ENCODE data around the gene GNA12.

GRCh38 chr7:2845034-2845592, 1.0 kb upstream of the GNA12 start:
- no peak for TF ChIP-seq EZH2 (IDR thresholded peaks at IDR 0.05; ENCODE audit: insufficient read depth, poor library complexity, severe bottlenecking)
- TF ChIP-seq EZH2phosphoT487 (IDR thresholded peaks at IDR 0.05; ENCODE audit: insufficient read depth, low read depth) = no peak

Measured in GM23248 (cell line).